Measurements from ENCODE around the gene TRAK1.

Gene TRAK1

GRCh38 chr3:42128526-42128925 lies 37.4 kb downstream of the TRAK1 start:
- DNase-seq: no peak

GRCh38 chr3:42129014-42129953 lies 38.1 kb downstream of the TRAK1 start:
- no peak for DNase-seq

GRCh38 chr3:42130007-42130328 lies 38.8 kb downstream of the TRAK1 start:
- no peak for DNase-seq

GRCh38 chr3:42130329-42131070 lies 39.3 kb downstream of the TRAK1 start:
- DNase-seq: no peak

- DNase-seq: no peak
These were observed 42.5 kb downstream of the TRAK1 start for GRCh38 chr3:42133500-42134298.

GRCh38 chr3:42134867-42135464 lies 43.8 kb downstream of the TRAK1 start:
- DNase-seq: no peak

- DNase-seq: no peak
These were observed 48.7 kb downstream of the TRAK1 start for GRCh38 chr3:42139621-42140453.

GRCh38 chr3:42140665-42141203 lies 49.6 kb downstream of the TRAK1 start:
- DNase-seq: no peak

- DNase-seq: no peak
These were observed 52.3 kb downstream of the TRAK1 start for GRCh38 chr3:42143440-42143839.

GRCh38 chr3:42144209-42144608 lies 53.1 kb downstream of the TRAK1 start:
- DNase-seq: no peak

- DNase-seq: no peak
These were observed 57.1 kb downstream of the TRAK1 start for GRCh38 chr3:42148086-42148848.

- peak in 1 of 2 experiments; percentile 10 for DNase-seq
These were observed 57.9 kb downstream of the TRAK1 start for GRCh38 chr3:42148982-42149432.

GRCh38 chr3:42149532-42149931 lies 58.4 kb downstream of the TRAK1 start:
- no peak for DNase-seq

- DNase-seq: no peak
These were observed 58.8 kb downstream of the TRAK1 start for GRCh38 chr3:42149975-42150374.

- no peak for DNase-seq
These were observed 60.5 kb downstream of the TRAK1 start for GRCh38 chr3:42151596-42152168.

- no peak for DNase-seq
These were observed 61.0 kb downstream of the TRAK1 start for GRCh38 chr3:42152193-42152592.

- no peak for DNase-seq
These were observed 61.9 kb downstream of the TRAK1 start for GRCh38 chr3:42153039-42153438.

- DNase-seq: no peak
These were observed 66.7 kb downstream of the TRAK1 start for GRCh38 chr3:42157540-42158538.

GRCh38 chr3:42159147-42159546 lies 68.0 kb downstream of the TRAK1 start:
- no peak for DNase-seq

Data from NCI-H446 (cell line).